Measurements from ENCODE around the gene ENOX1. TPM values are rescaled to one million over a fixed set of nuclear protein-coding genes. Genes with fewer than 3 reads are reported as not detected.

The ENOX1 gene
- total RNA-seq, 2 donors from 2014 or later, result 0.33 TPM; not detected in 1

- DNase-seq, result no peak
- Mint-ChIP-seq H3K9me3 (no peaks in the 10 kb centered on the region), H3K4me1 (peaks cover 7% of the 10 kb centered on the region), H3K27me3 (ENCODE audit: insufficient read depth) (peaks cover 5% of the 10 kb centered on the region), H3K27ac (no peak overlapping the region), H3K4me3 (no peak overlapping the region), H3K36me3 (ENCODE audit: low read depth) (no peaks in the 10 kb centered on the region)
- H3K9me3 ChIP-seq (ENCODE audit: control insufficient read depth, low read length), result no peaks in the 10 kb centered on the region
- H3K9ac ChIP-seq (ENCODE audit: extremely low read depth, low read length, poor library complexity, severe bottlenecking), result no peak overlapping the region
- 86 to 94% methylated on average over 4 of the region's 4 CpGs for WGBS, 2 experiments (ENCODE audit: insufficient coverage in 1 of 2, insufficient read length in 1 of 2)
- H3K27ac ChIP-seq (ENCODE audit: low read depth, low read length), result no peak overlapping the region
- H3K27me3 ChIP-seq (ENCODE audit: control insufficient read depth, insufficient read depth, low read length, poor library complexity, severe bottlenecking), result peaks cover 22% of the 10 kb centered on the region
- H3K36me3 ChIP-seq (ENCODE audit: control insufficient read depth, insufficient read depth, low read length), result no peaks in the 10 kb centered on the region
- TF ChIP-seq CTCF (conservative IDR thresholded peaks at IDR 0.05), result no peak
- H3K4me3 ChIP-seq (ENCODE audit: low read length), result no peak overlapping the region
- no peaks in the 10 kb centered on the region for H3K4me1 ChIP-seq (ENCODE audit: control insufficient read depth, insufficient read depth, low read length)
Measured at GRCh38 chr13:43348397-43348796, 438.4 kb downstream of the ENOX1 start.

GRCh38 chr13:43347877-43348276 is 438.9 kb downstream of the ENOX1 start:
- no peaks in the 10 kb centered on the region for H3K36me3 ChIP-seq (ENCODE audit: control insufficient read depth, insufficient read depth, low read length)
- peaks cover 7% of the 10 kb centered on the region for H3K4me1 Mint-ChIP-seq
- H3K4me1 ChIP-seq (ENCODE audit: control insufficient read depth, insufficient read depth, low read length), result no peaks in the 10 kb centered on the region

DNA sequence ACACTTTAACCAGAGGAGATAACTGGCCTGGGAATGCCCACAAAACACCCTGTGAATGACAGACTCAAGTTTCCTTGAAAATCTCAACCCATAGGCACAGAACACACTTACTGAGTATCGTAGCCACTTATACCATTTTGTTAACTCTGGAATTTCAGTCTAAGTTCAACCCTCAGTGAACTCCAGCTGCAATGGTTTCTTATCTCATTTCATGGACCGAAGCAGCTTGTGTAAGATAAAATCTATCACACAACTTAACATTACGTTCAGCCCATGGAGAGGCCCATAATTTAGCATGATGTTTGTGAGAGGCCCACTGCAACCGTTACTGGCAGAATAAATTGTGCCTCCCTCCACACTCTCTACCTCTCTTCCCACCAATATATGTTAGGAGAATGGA is 440.3 kb downstream of the ENOX1 start:
- no peak for TF ChIP-seq CTCF (conservative IDR thresholded peaks at IDR 0.05)
- Mint-ChIP-seq H3K4me1 (peaks cover 7% of the 10 kb centered on the region), H3K36me3 (ENCODE audit: low read depth) (no peaks in the 10 kb centered on the region), H3K9me3 (no peaks in the 10 kb centered on the region), H3K27me3 (ENCODE audit: insufficient read depth) (peaks cover 5% of the 10 kb centered on the region), H3K4me3 (no peak overlapping the region), H3K27ac (no peak overlapping the region)
- H3K4me3 ChIP-seq (ENCODE audit: low read length), result no peak overlapping the region
- H3K9me3 ChIP-seq (ENCODE audit: control insufficient read depth, low read length), result no peaks in the 10 kb centered on the region
- H3K27me3 ChIP-seq (ENCODE audit: control insufficient read depth, insufficient read depth, low read length, poor library complexity, severe bottlenecking), result peaks cover 22% of the 10 kb centered on the region
- DNase-seq, result no peak
- H3K27ac ChIP-seq (ENCODE audit: low read depth, low read length), result no peak overlapping the region
- no peaks in the 10 kb centered on the region for H3K36me3 ChIP-seq (ENCODE audit: control insufficient read depth, insufficient read depth, low read length)
- H3K9ac ChIP-seq (ENCODE audit: extremely low read depth, low read length, poor library complexity, severe bottlenecking), result no peak overlapping the region
- H3K4me1 ChIP-seq (ENCODE audit: control insufficient read depth, insufficient read depth, low read length), result no peaks in the 10 kb centered on the region
- 87 to 100% methylated on average over 1 to 4 of the region's 4 CpGs for WGBS, 2 experiments (ENCODE audit: insufficient coverage in 1 of 2, insufficient read length in 1 of 2)

More at GRCh38 chr13:43347877-43348276, 438.9 kb downstream of the ENOX1 start:
- peaks cover 5% of the 10 kb centered on the region for H3K27me3 Mint-ChIP-seq (ENCODE audit: insufficient read depth)
- H3K4me3 ChIP-seq (ENCODE audit: low read length), result no peak overlapping the region
- 66 to 76% methylated on average over 8 to 10 of the region's 10 CpGs for WGBS, 2 experiments (ENCODE audit: insufficient coverage in 1 of 2, insufficient read length in 1 of 2)
- no peak overlapping the region for H3K27ac Mint-ChIP-seq
- no peak overlapping the region for H3K9ac ChIP-seq (ENCODE audit: extremely low read depth, low read length, poor library complexity, severe bottlenecking)
- no peaks in the 10 kb centered on the region for H3K9me3 Mint-ChIP-seq
- H3K9me3 ChIP-seq (ENCODE audit: control insufficient read depth, low read length), result no peaks in the 10 kb centered on the region
- TF ChIP-seq CTCF (conservative IDR thresholded peaks at IDR 0.05), result no peak
- peaks cover 22% of the 10 kb centered on the region for H3K27me3 ChIP-seq (ENCODE audit: control insufficient read depth, insufficient read depth, low read length, poor library complexity, severe bottlenecking)
- no peak for DNase-seq
- H3K27ac ChIP-seq (ENCODE audit: low read depth, low read length), result no peak overlapping the region
- H3K4me3 Mint-ChIP-seq, result no peak overlapping the region
- H3K36me3 Mint-ChIP-seq (ENCODE audit: low read depth), result no peaks in the 10 kb centered on the region

Data from endodermal cell (in vitro differentiated cells).